ENCODE measurements around the gene DUSP9.

DUSP9 gene

DNA sequence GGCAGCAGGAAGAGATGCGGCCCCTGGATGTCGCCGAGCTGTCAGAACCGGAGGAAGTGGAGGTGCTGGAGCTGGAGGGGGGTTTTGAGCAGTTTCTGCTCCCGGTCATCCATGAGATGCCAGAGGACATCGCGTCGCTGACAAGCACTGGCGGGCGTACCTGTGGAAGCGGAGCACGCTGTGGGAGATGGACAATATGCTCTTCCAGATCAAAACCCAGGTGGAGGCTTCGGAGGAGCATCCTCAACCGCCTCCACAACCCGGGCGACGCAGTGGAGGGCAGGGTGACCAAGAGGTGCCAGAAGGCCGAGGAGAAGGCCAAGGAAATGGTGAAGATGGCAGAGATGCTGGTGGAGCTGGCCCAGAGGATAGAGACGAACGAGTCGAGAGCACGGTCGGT is 40.5 kb upstream of the DUSP9 start:
- no peak for DNase-seq
- no peaks in the 10 kb centered on the region for H3K9me3 ChIP-seq (ENCODE audit: control insufficient read depth, low read length)
- no peaks in the 10 kb centered on the region for H3K36me3 ChIP-seq (ENCODE audit: control insufficient read depth, insufficient read depth, low read length)
- H3K27ac ChIP-seq (ENCODE audit: insufficient read depth, low read length, poor library complexity, severe bottlenecking) = no peak overlapping the region
- no peak overlapping the region for H3K4me3 ChIP-seq (ENCODE audit: insufficient read depth, low read depth, low read length, poor library complexity, severe bottlenecking)
- no peaks in the 10 kb centered on the region for H3K27me3 ChIP-seq (replicated peaks; ENCODE audit: control insufficient read depth, insufficient read depth, low read length, poor library complexity, severe bottlenecking)
- H3K4me1 ChIP-seq (ENCODE audit: control insufficient read depth, insufficient read depth, low read length, poor library complexity, severe bottlenecking) = no peaks in the 10 kb centered on the region

DNA sequence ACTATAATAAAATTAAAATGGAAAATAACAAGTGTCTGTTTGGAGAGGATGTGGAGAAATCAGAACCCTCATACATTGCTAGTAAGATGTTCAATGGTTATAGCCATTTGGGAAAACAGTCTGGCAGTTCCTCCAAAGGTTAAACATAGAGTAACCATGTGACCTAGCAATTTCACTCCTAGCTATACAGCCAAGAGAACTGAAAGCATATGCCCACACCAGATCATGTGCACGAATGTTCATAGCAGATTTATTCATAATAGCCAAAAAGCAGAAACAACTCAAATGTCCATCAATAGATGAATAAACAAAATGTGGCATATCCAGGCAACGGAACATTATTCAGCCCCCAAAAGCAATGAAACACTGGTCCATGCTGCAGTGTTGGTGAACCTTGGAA is 38.6 kb upstream of the DUSP9 start:
- no peak for DNase-seq
- no peaks in the 10 kb centered on the region for H3K27me3 ChIP-seq (replicated peaks; ENCODE audit: control insufficient read depth, insufficient read depth, low read length, poor library complexity, severe bottlenecking)
- H3K9me3 ChIP-seq (ENCODE audit: control insufficient read depth, low read length) = no peaks in the 10 kb centered on the region
- no peaks in the 10 kb centered on the region for H3K4me1 ChIP-seq (ENCODE audit: control insufficient read depth, insufficient read depth, low read length, poor library complexity, severe bottlenecking)
- no peaks in the 10 kb centered on the region for H3K36me3 ChIP-seq (ENCODE audit: control insufficient read depth, insufficient read depth, low read length)
- no peak overlapping the region for H3K4me3 ChIP-seq (ENCODE audit: insufficient read depth, low read depth, low read length, poor library complexity, severe bottlenecking)
- no peak overlapping the region for H3K27ac ChIP-seq (ENCODE audit: insufficient read depth, low read length, poor library complexity, severe bottlenecking)

DNA sequence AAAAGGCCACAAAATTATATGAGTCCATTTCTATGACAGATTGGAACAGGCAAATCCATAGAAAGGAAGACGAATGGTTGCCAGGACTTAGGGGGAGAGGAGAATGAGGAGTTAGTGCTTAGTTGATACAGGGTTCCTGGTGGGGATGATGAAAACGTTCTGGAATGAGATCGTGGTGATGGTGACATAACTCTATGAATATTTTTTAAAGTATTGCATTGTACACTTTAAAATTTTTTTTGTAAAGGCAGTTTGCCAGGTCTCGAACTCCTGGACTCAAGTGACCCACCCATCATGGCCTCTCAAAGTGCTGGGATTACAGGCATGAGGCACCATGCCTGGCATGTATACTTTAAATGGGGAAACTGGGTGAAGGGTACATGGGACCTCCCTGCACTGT is 38.2 kb upstream of the DUSP9 start:
- H3K27me3 ChIP-seq (replicated peaks; ENCODE audit: control insufficient read depth, insufficient read depth, low read length, poor library complexity, severe bottlenecking) = no peaks in the 10 kb centered on the region
- no peak overlapping the region for H3K27ac ChIP-seq (ENCODE audit: insufficient read depth, low read length, poor library complexity, severe bottlenecking)
- H3K36me3 ChIP-seq (ENCODE audit: control insufficient read depth, insufficient read depth, low read length) = no peaks in the 10 kb centered on the region
- no peak for DNase-seq
- no peaks in the 10 kb centered on the region for H3K4me1 ChIP-seq (ENCODE audit: control insufficient read depth, insufficient read depth, low read length, poor library complexity, severe bottlenecking)
- no peak overlapping the region for H3K4me3 ChIP-seq (ENCODE audit: insufficient read depth, low read depth, low read length, poor library complexity, severe bottlenecking)
- H3K9me3 ChIP-seq (ENCODE audit: control insufficient read depth, low read length) = no peaks in the 10 kb centered on the region

DNA sequence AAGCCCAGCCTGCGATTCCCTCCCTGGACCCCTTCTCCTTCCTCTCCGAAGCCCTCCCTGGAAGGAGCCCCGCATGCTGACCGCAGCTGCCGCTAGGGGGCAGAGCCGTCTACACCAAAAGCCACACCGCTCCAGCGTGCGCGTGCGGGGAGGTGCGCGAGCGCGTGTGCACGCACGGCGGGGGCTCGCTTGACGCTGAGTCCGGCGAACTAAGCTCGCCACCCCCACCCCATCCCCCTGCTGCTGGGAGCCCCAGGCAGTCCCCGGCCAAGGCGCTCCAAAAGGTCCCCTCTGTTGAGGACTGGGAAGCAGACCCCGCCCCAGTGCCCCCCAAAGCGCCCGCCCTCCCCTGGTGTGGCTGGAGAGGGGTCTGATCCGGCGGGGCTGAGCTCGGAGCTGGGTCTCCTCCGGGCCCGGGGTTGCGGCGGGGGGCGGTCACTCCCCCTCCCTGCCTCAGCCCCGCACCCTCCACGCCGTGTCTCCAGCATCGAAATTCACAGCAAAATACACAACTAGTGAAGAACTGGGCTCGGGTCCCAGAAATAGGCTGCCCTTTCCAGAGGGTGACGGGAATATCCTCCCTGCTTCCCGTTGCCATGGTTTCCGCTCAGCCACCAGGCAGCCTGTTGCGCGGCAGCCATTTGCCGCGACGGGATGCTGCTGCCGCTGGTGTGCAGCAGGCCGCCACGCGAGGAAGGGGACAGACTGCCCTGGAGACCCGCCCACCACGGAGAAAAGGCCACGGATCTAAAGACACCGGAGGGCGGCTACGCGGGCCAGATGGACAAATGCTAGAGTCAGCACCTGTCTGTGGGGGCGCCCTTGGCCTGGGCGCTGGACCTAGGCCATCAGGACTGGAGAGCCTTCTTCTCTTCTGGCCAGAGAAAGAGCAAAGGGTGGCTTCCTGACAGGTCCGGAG is 36.8 kb upstream of the DUSP9 start:
- DNase-seq = peak; percentile 53 to 70 (median 54)
- no peaks in the 10 kb centered on the region for H3K36me3 ChIP-seq (ENCODE audit: control insufficient read depth, insufficient read depth, low read length)
- no peaks in the 10 kb centered on the region for H3K27me3 ChIP-seq (replicated peaks; ENCODE audit: control insufficient read depth, insufficient read depth, low read length, poor library complexity, severe bottlenecking)
- H3K27ac ChIP-seq (ENCODE audit: insufficient read depth, low read length, poor library complexity, severe bottlenecking) = no peak overlapping the region
- H3K4me3 ChIP-seq (ENCODE audit: insufficient read depth, low read depth, low read length, poor library complexity, severe bottlenecking) = peak overlapping the region; percentile 52
- H3K9me3 ChIP-seq (ENCODE audit: control insufficient read depth, low read length) = no peaks in the 10 kb centered on the region
- H3K4me1 ChIP-seq (ENCODE audit: control insufficient read depth, insufficient read depth, low read length, poor library complexity, severe bottlenecking) = no peaks in the 10 kb centered on the region

DNA sequence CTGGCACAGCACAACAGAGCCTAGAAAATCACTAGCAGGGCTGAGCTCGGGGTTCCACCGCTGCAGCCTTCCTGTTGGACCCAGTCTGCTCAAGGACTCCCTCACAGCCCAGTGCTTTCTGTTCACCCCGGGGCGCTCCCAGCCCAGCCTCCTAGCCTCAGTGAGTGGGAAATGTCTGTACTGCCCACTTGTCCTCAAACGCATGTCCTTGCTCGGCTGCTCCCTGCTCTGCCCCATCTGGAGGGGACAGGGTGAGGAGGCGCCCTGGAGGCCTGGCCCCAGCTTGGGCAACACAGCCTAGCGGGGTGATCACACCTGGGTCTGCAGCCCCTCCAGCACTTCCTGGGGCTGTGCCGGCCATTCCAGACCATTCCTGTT is 36.2 kb upstream of the DUSP9 start:
- Histone ChIP-seq H3K27ac (ENCODE audit: insufficient read depth, low read length, poor library complexity, severe bottlenecking) (no peak overlapping the region), H3K4me3 (ENCODE audit: insufficient read depth, low read depth, low read length, poor library complexity, severe bottlenecking) (peak overlapping the region; percentile 52), H3K9me3 (ENCODE audit: control insufficient read depth, low read length) (no peaks in the 10 kb centered on the region), H3K36me3 (ENCODE audit: control insufficient read depth, insufficient read depth, low read length) (no peaks in the 10 kb centered on the region), H3K27me3 (replicated peaks; ENCODE audit: control insufficient read depth, insufficient read depth, low read length, poor library complexity, severe bottlenecking) (no peaks in the 10 kb centered on the region), H3K4me1 (ENCODE audit: control insufficient read depth, insufficient read depth, low read length, poor library complexity, severe bottlenecking) (no peaks in the 10 kb centered on the region)
- DNase-seq = no peak

DNA sequence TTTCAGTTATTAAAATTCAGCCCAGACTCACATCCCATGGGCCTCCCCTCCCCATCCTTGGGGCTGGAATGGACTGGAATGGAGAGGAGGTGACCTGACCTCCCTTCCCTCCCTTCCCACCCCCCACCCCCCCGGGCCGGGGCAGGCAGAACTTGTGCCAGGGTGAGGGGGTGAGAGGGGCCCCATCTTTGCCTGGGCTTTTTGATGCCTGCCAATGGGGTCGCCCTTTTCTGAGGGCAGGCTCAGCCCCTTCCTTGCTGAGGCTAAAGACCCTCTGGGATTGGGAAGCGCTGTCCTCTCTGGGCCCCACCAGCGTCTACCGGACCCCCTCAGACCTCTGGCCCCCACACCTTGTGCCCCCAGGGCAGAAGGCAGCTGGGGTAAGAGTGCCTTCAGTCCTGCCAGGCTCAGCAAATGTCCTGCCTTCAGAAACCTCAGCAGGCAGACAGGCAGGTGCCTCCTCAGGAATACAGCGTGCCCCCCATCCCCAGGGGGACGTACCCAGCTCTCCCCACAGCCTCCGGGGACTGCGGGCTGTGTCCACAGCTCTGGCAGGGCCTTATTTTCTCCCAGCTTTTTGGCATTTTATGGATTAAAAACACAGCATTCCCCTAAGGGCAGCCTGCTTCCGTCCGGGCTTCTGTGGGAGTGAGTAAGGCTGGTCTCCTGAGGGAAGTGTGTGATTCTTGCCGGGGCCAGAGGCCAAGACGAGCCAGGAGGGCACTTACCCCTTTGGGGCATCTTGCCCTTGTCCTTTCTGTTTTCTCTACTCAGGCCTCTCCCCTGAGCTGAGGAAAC is 35.5 kb upstream of the DUSP9 start:
- Histone ChIP-seq H3K36me3 (ENCODE audit: control insufficient read depth, insufficient read depth, low read length) (no peaks in the 10 kb centered on the region), H3K27ac (ENCODE audit: insufficient read depth, low read length, poor library complexity, severe bottlenecking) (no peak overlapping the region), H3K27me3 (replicated peaks; ENCODE audit: control insufficient read depth, insufficient read depth, low read length, poor library complexity, severe bottlenecking) (no peaks in the 10 kb centered on the region), H3K4me1 (ENCODE audit: control insufficient read depth, insufficient read depth, low read length, poor library complexity, severe bottlenecking) (no peaks in the 10 kb centered on the region), H3K9me3 (ENCODE audit: control insufficient read depth, low read length) (no peaks in the 10 kb centered on the region), H3K4me3 (ENCODE audit: insufficient read depth, low read depth, low read length, poor library complexity, severe bottlenecking) (no peak overlapping the region)
- DNase-seq = no peak

DNA sequence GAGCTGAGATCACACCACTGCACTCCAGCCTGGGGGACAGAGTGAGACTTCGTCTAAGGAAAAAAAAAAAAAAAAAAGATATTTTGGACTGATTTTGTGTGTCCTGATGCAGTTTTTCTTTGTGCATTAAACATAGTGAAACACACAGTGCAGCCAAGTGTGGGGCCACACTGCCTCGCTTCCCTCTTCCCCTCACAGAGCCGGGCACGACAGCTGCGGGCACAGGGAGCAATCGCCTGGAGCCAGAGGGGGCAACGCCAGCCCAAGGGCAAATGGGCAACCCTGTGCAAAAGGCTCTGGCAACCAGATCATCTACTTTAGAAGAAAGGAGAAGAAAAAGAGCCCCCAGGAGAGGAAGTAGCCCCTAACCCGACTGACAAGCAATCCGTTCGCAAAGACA is 34.6 kb upstream of the DUSP9 start:
- Histone ChIP-seq H3K9me3 (ENCODE audit: control insufficient read depth, low read length) (no peaks in the 10 kb centered on the region), H3K27ac (ENCODE audit: insufficient read depth, low read length, poor library complexity, severe bottlenecking) (no peak overlapping the region), H3K4me1 (ENCODE audit: control insufficient read depth, insufficient read depth, low read length, poor library complexity, severe bottlenecking) (no peaks in the 10 kb centered on the region), H3K36me3 (ENCODE audit: control insufficient read depth, insufficient read depth, low read length) (no peaks in the 10 kb centered on the region), H3K4me3 (ENCODE audit: insufficient read depth, low read depth, low read length, poor library complexity, severe bottlenecking) (no peak overlapping the region), H3K27me3 (replicated peaks; ENCODE audit: control insufficient read depth, insufficient read depth, low read length, poor library complexity, severe bottlenecking) (no peaks in the 10 kb centered on the region)
- no peak for DNase-seq

DNA sequence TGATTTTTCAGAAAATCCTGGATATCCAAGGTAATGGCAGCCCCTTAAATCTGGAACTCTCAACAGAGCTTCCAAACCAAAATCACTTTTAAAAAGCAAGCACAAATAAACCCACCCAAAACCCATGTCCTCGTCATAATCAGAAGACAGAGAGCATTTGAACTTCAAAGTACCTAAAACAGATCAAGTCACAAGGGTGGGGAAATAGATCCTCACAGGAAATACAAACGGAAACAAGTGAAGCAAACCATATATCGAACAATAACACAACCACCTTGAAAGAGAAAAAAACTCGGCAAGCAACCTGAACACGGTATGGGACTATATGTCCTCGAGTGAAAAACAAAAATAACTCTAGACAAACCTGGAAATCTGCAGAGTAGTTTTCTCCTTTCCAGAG is 32.2 kb upstream of the DUSP9 start:
- Histone ChIP-seq H3K4me3 (ENCODE audit: insufficient read depth, low read depth, low read length, poor library complexity, severe bottlenecking) (no peak overlapping the region), H3K27ac (ENCODE audit: insufficient read depth, low read length, poor library complexity, severe bottlenecking) (no peak overlapping the region), H3K36me3 (ENCODE audit: control insufficient read depth, insufficient read depth, low read length) (no peaks in the 10 kb centered on the region), H3K4me1 (ENCODE audit: control insufficient read depth, insufficient read depth, low read length, poor library complexity, severe bottlenecking) (no peaks in the 10 kb centered on the region), H3K27me3 (replicated peaks; ENCODE audit: control insufficient read depth, insufficient read depth, low read length, poor library complexity, severe bottlenecking) (no peaks in the 10 kb centered on the region), H3K9me3 (ENCODE audit: control insufficient read depth, low read length) (no peaks in the 10 kb centered on the region)
- no peak for DNase-seq

DNA sequence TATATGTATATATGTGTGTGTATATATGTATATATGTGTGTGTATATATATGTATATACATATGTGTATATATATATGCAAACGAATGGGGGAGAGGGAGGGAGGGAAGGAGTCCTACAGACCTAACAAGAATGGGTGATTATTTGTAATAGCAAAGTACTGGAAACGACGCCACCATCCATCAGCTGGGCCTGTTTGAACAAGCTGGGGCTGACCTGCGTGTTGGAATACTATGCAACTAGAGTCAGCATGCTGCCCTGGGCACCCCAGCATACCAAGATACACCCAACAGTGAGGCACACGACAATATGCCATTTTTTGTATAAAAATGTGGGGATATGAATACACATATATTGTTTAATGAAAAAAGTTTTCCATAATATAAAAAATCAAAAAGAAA is 26.4 kb upstream of the DUSP9 start:
- H3K4me3 ChIP-seq (ENCODE audit: insufficient read depth, low read depth, low read length, poor library complexity, severe bottlenecking) = no peak overlapping the region
- no peaks in the 10 kb centered on the region for H3K36me3 ChIP-seq (ENCODE audit: control insufficient read depth, insufficient read depth, low read length)
- H3K4me1 ChIP-seq (ENCODE audit: control insufficient read depth, insufficient read depth, low read length, poor library complexity, severe bottlenecking) = no peaks in the 10 kb centered on the region
- no peaks in the 10 kb centered on the region for H3K27me3 ChIP-seq (replicated peaks; ENCODE audit: control insufficient read depth, insufficient read depth, low read length, poor library complexity, severe bottlenecking)
- H3K27ac ChIP-seq (ENCODE audit: insufficient read depth, low read length, poor library complexity, severe bottlenecking) = no peak overlapping the region
- H3K9me3 ChIP-seq (ENCODE audit: control insufficient read depth, low read length) = no peaks in the 10 kb centered on the region
- DNase-seq = no peak

DNA sequence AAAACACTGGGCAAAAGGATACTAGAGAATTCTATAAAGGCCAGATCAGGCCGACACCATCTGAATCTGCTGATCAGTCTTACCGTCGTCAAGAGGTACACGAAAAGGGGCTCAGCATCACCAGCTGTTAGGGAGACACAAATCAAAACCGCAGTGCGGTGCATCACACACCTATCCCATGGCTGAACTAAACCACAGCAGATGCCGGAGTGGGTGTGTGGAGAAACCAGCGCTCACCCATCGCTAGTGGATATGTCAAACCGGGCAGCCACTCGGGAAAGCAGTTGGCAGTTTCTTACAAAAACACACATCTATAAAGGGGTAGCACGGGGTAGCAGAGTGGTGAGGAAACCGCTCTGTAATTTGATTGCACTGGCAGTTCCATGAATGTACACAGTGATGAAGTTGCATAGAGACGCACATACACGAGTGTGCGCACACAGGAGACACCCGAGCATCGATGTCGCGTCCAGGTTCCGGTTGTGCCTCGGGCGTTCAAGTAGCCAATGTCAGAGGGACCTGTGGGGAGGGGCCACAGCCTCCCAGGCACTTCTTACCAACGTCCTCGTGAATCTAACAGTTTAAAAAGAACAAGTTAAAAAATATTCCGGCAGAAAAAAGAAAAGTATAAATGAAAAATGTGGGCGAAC is 24.9 kb upstream of the DUSP9 start:
- Histone ChIP-seq H3K4me1 (ENCODE audit: control insufficient read depth, insufficient read depth, low read length, poor library complexity, severe bottlenecking) (no peaks in the 10 kb centered on the region), H3K36me3 (ENCODE audit: control insufficient read depth, insufficient read depth, low read length) (no peaks in the 10 kb centered on the region), H3K4me3 (ENCODE audit: insufficient read depth, low read depth, low read length, poor library complexity, severe bottlenecking) (no peak overlapping the region), H3K27ac (ENCODE audit: insufficient read depth, low read length, poor library complexity, severe bottlenecking) (no peak overlapping the region), H3K27me3 (replicated peaks; ENCODE audit: control insufficient read depth, insufficient read depth, low read length, poor library complexity, severe bottlenecking) (no peaks in the 10 kb centered on the region), H3K9me3 (ENCODE audit: control insufficient read depth, low read length) (no peaks in the 10 kb centered on the region)
- DNase-seq = no peak

All from effector memory CD4-positive, alpha-beta T cell (primary cell).